ENCODE measurements around the gene TAP2.

- TF ChIP-seq POLR2A (IDR thresholded peaks at IDR 0.05) (no peak), CTCF (IDR thresholded peaks at IDR 0.05) (no peak), POLR2AphosphoS5 (IDR thresholded peaks at IDR 0.05) (no peak)
Observed at GRCh38 chr6:32799168-32799567, 39.4 kb downstream of the TAP2 start.

Measured in breast epithelium (tissue), 3 donors.